HepG2 (cell line): Measurements from ENCODE around the gene RNASE7. TPM values are rescaled to one million over a fixed set of nuclear protein-coding genes. Genes with fewer than 3 reads are reported as not detected.

ENCODE experiments used
- CEBPG ChIP-seq: IDR thresholded peaks from 2 replicates; pipeline ENCODE4 v1.6.1; 2016
- HMGA1 ChIP-seq: sonication (generic); formaldehyde crosslinking; conservative IDR thresholded peaks from 2 replicates; pipeline ENCODE4 v1.4.0; 2020; ENCODE audit warnings: missing genetic modification reagents
- HNF4A ChIP-seq: sonication (generic); formaldehyde crosslinking; IDR thresholded peaks from 2 replicates; pipeline ENCODE4 v1.4.0; 2020; ENCODE audit warnings: missing genetic modification reagents
- KLF15 ChIP-seq: sonication (generic); formaldehyde crosslinking; IDR thresholded peaks from 2 replicates; pipeline ENCODE4 v1.8.1; 2023; ENCODE audit warnings: borderline replicate concordance, mild to moderate bottlenecking, inconsistent platforms, missing genetic modification reagents, mixed read lengths
- MAFF ChIP-seq: IDR thresholded peaks from 2 replicates; pipeline ENCODE4 v1.6.1; 2011; ENCODE audit warnings: low read depth, low read length, improper control_type of control experiment
- MED8 ChIP-seq: sonication (generic); formaldehyde crosslinking; IDR thresholded peaks from 2 replicates; pipeline ENCODE4 v1.8.1; 2023; ENCODE audit warnings: mild to moderate bottlenecking, missing genetic modification reagents; ENCODE audit not compliant: insufficient replicate concordance
- NFYC ChIP-seq: IDR thresholded peaks from 2 replicates; pipeline ENCODE4 v1.6.1; 2016; ENCODE audit warnings: missing genetic modification reagents, missing compliant biosample characterization
- PHF8 ChIP-seq: sonication (generic); formaldehyde crosslinking; IDR thresholded peaks from 2 replicates; pipeline ENCODE4 v1.5.0; 2020; ENCODE audit warnings: missing genetic modification reagents
- RFX1 ChIP-seq: fragments of 450-650 bp; IDR thresholded peaks from 2 replicates; pipeline ENCODE4 v1.6.1; 2017
- TBP ChIP-seq: sonication (generic); formaldehyde crosslinking; IDR thresholded peaks from 2 replicates; pipeline ENCODE4 v1.5.0; 2020; ENCODE audit warnings: missing genetic modification reagents
- ZBTB1 ChIP-seq: sonication (generic); formaldehyde crosslinking; IDR thresholded peaks from 2 replicates; pipeline ENCODE4 v1.4.0; 2020; ENCODE audit warnings: missing genetic modification reagents, borderline replicate concordance
- ZFY ChIP-seq: sonication (generic); formaldehyde crosslinking; IDR thresholded peaks from 2 replicates; pipeline ENCODE4 v1.4.0; 2020; ENCODE audit warnings: missing genetic modification reagents
- ZNF30 ChIP-seq: sonication (generic); formaldehyde crosslinking; IDR thresholded peaks from 2 replicates; pipeline ENCODE4 v1.5.0; 2020; ENCODE audit warnings: mild to moderate bottlenecking, missing genetic modification reagents
- ZNF496 ChIP-seq: sonication (generic); formaldehyde crosslinking; IDR thresholded peaks from 2 replicates; pipeline ENCODE4 v1.8.1; 2023; ENCODE audit warnings: mild to moderate bottlenecking, moderate library complexity, missing genetic modification reagents; ENCODE audit not compliant: insufficient replicate concordance
- polyA plus RNA-seq, 8 experiments: library from polyadenylated mRNA; depleted of rRNA in 3 of 8; stranded (reverse) in 7 of 8; unstranded in 1 of 8; fragments of >200 nt; fragmentation: Illumina TruSeq in 4 of 8; extraction: Trizol in 4 of 8; gene quantifications; 2 replicates each; pipeline versions ENCODE4 v1.2.1 to v1.2.3, GENCODE V29; 2011 to 2016; ENCODE audit warnings: low read depth in 4 of 8, missing spikeins in 1 of 8, mixed read lengths in 1 of 8; ENCODE audit not compliant: insufficient read depth in 1 of 8
- total RNA-seq, 5 experiments: library from RNA; depleted of rRNA; stranded (reverse); fragments of >200 nt; fragmentation: Illumina TruSeq; extraction: Trizol; gene quantifications; 2 replicates each; pipeline ENCODE4 v1.2.3, GENCODE V29; 2016; ENCODE audit warnings: low read depth in 1 of 5
- TF ChIP-seq, protein P1 (sequence below): sonication (generic); formaldehyde crosslinking; IDR thresholded peaks from 2 replicates; pipeline ENCODE4 v1.4.0; 2020; ENCODE audit warnings: missing genetic modification reagents, borderline replicate concordance
- TF ChIP-seq, protein P2 (sequence below): IDR thresholded peaks from 2 replicates; pipeline ENCODE4 v1.6.1; 2016; ENCODE audit warnings: low read depth, control low read depth
- TF ChIP-seq, protein P3 (sequence below): sonication (generic); formaldehyde crosslinking; IDR thresholded peaks from 2 replicates; pipeline ENCODE4 v1.4.0; 2020; ENCODE audit warnings: missing genetic modification reagents, borderline replicate concordance
- TF ChIP-seq, protein P4 (sequence below): sonication (generic); formaldehyde crosslinking; IDR thresholded peaks from 2 replicates; pipeline ENCODE4 v1.4.0; 2020; ENCODE audit warnings: missing genetic modification reagents
- TF ChIP-seq, protein P5 (sequence below): sonication (generic); formaldehyde crosslinking; IDR thresholded peaks from 2 replicates; pipeline ENCODE4 v1.5.1; 2020; ENCODE audit warnings: missing genetic modification reagents, mild to moderate bottlenecking, borderline replicate concordance

The RNASE7 gene
- total and polyA plus RNA-seq, 2 of the 13 experiments (the other 11 are each of a cell fraction or from before 2014, with no cell fraction given) = 0.04 TPM; not detected in 1

DNA sequence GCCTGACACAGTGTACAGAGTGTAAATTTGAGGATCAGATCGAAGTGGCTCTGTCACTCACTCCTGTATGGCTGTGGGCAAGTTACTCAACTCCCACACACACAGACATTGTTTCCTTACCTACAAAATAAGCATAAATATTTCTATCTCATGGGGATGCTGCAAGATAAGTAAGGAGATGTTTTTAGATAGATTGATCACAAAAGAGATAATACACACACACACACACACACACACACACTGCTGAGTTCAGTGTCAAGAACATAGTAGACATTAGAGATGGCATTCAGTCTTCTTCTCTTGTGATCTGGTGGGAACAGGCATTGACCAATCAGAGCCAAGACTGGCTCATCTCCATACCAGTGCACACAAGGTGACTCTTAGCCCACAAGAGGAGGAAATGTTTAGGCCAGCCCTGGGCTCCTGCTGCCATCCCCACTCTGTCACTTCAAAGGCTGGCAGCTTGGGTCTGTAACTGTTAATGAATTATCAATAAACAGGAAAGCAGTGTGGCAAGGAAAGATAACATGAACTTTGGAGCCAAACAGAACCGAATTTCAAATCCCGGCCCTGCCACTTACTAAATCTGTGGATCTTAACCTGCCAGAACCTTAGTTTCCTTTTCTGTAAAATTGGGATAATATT is 12.1 kb downstream of the RNASE7 start (continued):
- TF ChIP-seq RFX1 = no peak; the same call in 1 of the 2 replicates
- TF ChIP-seq, protein P1, sequence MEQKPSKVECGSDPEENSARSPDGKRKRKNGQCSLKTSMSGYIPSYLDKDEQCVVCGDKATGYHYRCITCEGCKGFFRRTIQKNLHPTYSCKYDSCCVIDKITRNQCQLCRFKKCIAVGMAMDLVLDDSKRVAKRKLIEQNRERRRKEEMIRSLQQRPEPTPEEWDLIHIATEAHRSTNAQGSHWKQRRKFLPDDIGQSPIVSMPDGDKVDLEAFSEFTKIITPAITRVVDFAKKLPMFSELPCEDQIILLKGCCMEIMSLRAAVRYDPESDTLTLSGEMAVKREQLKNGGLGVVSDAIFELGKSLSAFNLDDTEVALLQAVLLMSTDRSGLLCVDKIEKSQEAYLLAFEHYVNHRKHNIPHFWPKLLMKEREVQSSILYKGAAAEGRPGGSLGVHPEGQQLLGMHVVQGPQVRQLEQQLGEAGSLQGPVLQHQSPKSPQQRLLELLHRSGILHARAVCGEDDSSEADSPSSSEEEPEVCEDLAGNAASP = peak; percentile 97
- no peak for TF ChIP-seq ZBTB1 (CRISPR knock-in tag)
- TF ChIP-seq NFYC = peak; percentile 87
- no peak for TF ChIP-seq ZNF496
- TF ChIP-seq, protein P2, sequence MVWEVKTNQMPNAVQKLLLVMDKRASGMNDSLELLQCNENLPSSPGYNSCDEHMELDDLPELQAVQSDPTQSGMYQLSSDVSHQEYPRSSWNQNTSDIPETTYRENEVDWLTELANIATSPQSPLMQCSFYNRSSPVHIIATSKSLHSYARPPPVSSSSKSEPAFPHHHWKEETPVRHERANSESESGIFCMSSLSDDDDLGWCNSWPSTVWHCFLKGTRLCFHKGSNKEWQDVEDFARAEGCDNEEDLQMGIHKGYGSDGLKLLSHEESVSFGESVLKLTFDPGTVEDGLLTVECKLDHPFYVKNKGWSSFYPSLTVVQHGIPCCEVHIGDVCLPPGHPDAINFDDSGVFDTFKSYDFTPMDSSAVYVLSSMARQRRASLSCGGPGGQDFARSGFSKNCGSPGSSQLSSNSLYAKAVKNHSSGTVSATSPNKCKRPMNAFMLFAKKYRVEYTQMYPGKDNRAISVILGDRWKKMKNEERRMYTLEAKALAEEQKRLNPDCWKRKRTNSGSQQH (CRISPR knock-in tag) = no peak
- peak; percentile 99 for TF ChIP-seq HNF4A (CRISPR knock-in tag)
- no peak for TF ChIP-seq HMGA1 (CRISPR knock-in tag)
- 0 out of 2 replicates have a peak, but pooled peaks have one; percentile 1 for TF ChIP-seq MAFF
- peak; percentile 48; the same call in 1 of the 2 replicates for TF ChIP-seq ZFY
- TF ChIP-seq ZNF30 = no peak
- TF ChIP-seq KLF15 = no peak
- TF ChIP-seq TBP = no peak; the same call in 1 of the 2 replicates
- TF ChIP-seq, protein P3, sequence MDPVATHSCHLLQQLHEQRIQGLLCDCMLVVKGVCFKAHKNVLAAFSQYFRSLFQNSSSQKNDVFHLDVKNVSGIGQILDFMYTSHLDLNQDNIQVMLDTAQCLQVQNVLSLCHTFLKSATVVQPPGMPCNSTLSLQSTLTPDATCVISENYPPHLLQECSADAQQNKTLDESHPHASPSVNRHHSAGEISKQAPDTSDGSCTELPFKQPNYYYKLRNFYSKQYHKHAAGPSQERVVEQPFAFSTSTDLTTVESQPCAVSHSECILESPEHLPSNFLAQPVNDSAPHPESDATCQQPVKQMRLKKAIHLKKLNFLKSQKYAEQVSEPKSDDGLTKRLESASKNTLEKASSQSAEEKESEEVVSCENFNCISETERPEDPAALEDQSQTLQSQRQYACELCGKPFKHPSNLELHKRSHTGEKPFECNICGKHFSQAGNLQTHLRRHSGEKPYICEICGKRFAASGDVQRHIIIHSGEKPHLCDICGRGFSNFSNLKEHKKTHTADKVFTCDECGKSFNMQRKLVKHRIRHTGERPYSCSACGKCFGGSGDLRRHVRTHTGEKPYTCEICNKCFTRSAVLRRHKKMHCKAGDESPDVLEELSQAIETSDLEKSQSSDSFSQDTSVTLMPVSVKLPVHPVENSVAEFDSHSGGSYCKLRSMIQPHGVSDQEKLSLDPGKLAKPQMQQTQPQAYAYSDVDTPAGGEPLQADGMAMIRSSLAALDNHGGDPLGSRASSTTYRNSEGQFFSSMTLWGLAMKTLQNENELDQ (CRISPR knock-in tag) = no peak
- peak; percentile 29; the same call in 1 of the 2 replicates for TF ChIP-seq PHF8 (CRISPR knock-in tag)
- TF ChIP-seq, protein P4, sequence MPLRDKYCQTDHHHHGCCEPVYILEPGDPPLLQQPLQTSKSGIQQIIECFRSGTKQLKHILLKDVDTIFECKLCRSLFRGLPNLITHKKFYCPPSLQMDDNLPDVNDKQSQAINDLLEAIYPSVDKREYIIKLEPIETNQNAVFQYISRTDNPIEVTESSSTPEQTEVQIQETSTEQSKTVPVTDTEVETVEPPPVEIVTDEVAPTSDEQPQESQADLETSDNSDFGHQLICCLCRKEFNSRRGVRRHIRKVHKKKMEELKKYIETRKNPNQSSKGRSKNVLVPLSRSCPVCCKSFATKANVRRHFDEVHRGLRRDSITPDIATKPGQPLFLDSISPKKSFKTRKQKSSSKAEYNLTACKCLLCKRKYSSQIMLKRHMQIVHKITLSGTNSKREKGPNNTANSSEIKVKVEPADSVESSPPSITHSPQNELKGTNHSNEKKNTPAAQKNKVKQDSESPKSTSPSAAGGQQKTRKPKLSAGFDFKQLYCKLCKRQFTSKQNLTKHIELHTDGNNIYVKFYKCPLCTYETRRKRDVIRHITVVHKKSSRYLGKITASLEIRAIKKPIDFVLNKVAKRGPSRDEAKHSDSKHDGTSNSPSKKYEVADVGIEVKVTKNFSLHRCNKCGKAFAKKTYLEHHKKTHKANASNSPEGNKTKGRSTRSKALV (CRISPR knock-in tag) = no peak
- TF ChIP-seq CEBPG (CRISPR knock-in tag) = peak; percentile 85
- TF ChIP-seq, protein P5, sequence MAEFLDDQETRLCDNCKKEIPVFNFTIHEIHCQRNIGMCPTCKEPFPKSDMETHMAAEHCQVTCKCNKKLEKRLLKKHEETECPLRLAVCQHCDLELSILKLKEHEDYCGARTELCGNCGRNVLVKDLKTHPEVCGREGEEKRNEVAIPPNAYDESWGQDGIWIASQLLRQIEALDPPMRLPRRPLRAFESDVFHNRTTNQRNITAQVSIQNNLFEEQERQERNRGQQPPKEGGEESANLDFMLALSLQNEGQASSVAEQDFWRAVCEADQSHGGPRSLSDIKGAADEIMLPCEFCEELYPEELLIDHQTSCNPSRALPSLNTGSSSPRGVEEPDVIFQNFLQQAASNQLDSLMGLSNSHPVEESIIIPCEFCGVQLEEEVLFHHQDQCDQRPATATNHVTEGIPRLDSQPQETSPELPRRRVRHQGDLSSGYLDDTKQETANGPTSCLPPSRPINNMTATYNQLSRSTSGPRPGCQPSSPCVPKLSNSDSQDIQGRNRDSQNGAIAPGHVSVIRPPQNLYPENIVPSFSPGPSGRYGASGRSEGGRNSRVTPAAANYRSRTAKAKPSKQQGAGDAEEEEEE (CRISPR knock-in tag) = no peak
- peak; percentile 96 for TF ChIP-seq MED8 (CRISPR knock-in tag)
